HuH-7.5 (cell line): ENCODE measurements around the gene FAM234A.
"Not testable (repeated sequence)": the region's sequence is repeated elsewhere in the genome, so short reads cannot be mapped to it uniquely, and the experiment has no call there.

Experiments used
- DNase-seq: peaks from one replicate; pipeline ENCODE4 v3.0.0; 2011; ENCODE audit warnings: low spot score

Gene FAM234A

GRCh38 chr16:265711-266110, 31.1 kb downstream of the FAM234A start:
- no peak for DNase-seq

DNA sequence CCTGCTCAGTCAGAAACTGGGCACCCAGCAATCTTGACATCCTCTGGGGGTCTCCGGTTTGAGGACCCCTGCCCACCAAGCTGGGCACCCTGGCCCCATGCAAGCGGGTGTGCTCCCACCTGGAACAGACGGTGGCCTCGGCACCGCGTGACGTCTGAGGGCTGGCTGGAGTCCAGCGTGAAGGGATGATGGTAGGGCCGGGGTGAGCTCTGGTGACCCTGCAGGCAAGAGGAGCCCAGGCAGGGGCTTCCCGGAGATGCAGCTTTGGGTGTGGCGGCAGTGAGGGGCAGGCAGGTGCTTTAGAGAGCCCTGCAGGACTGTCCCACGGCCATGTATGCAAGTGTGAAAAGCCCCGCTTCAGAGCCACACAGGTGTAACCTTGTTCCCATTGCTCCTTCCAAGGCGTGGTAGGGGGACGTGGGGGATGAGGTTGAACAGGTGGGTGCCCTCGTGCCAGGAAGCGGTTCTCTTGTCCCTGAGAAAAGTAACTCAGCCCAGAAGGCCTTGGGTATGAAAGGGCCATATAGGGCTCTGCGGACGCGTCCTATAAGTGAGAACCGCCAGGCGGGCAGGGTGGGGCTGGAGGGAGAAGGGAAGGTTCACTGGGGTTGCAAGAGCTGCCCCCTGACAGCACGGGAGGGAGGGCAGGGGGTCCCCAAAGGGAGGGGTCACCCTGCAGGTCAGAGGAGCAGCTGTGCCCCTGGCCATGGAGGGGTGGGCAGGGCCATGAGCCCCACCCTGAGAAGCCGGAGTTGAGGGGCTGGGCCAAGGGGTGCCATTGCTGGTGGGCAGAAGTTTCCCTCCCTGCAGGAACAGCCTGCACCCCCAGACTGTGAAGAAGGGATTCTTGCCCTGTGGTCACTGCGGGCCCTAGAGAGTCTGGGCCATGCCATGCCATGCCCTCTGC, 31.9 kb downstream of the FAM234A start:
- DNase-seq: no peak

- DNase-seq: not testable (repeated sequence)
Observed at GRCh38 chr16:267562-267961, 32.9 kb downstream of the FAM234A start.

- no peak for DNase-seq
Observed at GRCh38 chr16:268141-269053, 33.8 kb downstream of the FAM234A start.

DNA sequence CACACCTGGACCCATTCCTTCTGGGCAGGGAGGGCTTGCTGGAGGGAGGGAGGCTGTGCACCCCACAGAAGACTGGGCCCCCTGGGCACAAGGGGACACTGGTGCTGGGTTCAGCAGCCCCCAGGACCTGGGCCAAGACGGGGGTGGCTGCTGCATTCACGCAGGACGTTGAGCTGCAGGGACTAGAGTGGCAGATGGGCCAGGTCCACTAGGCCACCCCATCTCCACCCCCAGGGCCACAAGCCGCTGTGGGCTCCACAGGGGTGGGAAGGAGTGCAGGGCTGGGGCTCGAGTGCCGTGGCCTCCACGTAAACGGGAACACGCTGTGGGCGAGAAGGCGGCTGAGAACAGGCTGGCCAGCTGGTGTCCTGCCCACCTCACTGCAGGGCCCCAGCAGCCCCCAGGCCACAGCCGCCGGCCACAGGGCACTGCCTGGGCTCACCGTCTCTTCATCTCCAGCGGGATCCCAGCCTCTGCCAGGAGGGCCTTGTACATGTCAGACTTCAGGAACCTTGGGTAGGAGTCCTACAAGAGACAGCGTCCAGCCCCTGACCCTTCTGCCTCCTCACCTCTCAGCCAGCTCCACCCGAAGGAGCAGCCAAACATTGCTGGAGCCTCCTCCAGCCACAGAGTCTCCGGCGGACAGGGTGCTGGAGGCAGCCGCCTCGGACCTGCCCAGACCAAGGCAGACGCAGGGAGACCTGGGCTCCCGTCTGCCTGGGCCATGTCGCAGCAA, 34.6 kb downstream of the FAM234A start:
- DNase-seq: no peak

DNA sequence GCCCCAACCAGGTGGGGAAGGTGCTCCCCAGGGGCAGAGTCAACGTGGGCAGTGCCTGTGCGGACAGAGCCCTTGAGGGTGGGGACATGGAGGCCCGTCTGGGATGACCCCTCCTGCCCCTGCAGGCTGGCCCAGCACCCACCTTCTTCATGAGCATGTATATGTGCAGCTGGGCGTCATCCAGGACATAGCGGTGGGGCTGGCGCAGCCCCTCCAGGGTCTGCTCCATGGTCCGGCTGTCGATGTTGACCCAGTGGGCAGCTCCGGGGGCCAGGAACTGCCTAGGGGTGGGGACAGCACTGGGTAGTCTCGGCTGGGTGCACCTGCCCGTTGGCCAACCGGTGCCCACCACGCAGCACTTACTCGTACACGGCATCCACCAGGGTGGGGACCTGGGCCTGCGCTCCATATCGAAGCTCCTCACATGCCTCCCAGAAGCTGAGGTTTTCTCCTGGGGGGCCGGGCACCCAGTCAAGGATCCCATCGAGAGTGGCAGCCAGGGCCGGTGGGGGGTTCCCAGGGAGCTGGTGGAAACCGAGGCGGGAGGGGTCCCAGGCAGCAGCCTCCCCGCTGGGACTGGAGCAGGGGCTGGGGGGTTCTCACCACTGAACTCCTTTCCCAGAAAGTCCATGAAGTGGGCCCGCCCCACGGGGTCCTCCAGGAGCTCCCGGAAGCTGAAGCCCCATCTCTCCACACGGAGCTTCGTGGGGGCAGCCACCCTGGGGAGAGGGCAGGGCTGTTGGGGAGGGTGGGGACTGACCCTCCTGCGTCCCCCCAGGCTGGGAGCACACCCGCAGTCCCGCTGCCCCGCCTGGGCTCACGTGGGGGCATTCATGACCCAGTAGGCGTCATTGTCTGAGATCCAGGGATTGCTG, 36.0 kb downstream of the FAM234A start:
- no peak for DNase-seq

- DNase-seq: no peak
Observed at GRCh38 chr16:272633-273546, 38.3 kb downstream of the FAM234A start.

- peak; percentile 83 for DNase-seq
Observed at GRCh38 chr16:273547-274421, 39.2 kb downstream of the FAM234A start.

- no peak for DNase-seq
Observed at GRCh38 chr16:275041-275641, 40.5 kb downstream of the FAM234A start.

DNA sequence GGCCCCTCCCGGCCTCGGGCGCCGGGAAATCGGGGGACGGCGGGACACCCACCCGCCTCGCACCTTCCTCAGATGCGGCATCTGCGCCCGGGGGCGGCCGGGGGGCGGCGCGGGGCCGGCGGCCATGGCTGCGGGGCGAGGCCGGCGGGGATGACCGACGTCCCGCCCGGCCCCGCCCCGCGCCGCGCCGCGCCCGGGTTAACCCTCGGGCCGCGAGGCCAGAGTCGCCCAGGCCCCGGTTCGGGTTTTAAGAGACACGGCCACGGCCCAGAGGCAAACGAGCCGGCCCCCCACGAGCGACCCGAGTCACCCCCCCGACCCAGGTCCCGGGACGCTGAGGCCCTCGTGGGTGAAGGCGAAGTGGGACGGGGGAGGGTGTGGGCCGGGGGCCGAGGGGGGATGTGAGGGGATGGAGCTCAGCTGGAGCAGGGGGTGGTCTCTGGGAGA, 41.2 kb downstream of the FAM234A start, which contains the start of gene RGS11:
Gene RGS11 (minus strand): TSS at position 159 of the 447 bp plus-strand sequence. CDS start 33 bp downstream, at position 126.
- no peak for DNase-seq

- DNase-seq: no peak
Observed at GRCh38 chr16:276426-277077, 41.9 kb downstream of the FAM234A start.

GRCh38 chr16:278863-279366, 44.3 kb downstream of the FAM234A start:
- DNase-seq: no peak

GRCh38 chr16:279531-279930, 44.9 kb downstream of the FAM234A start:
- DNase-seq: no peak

DNA sequence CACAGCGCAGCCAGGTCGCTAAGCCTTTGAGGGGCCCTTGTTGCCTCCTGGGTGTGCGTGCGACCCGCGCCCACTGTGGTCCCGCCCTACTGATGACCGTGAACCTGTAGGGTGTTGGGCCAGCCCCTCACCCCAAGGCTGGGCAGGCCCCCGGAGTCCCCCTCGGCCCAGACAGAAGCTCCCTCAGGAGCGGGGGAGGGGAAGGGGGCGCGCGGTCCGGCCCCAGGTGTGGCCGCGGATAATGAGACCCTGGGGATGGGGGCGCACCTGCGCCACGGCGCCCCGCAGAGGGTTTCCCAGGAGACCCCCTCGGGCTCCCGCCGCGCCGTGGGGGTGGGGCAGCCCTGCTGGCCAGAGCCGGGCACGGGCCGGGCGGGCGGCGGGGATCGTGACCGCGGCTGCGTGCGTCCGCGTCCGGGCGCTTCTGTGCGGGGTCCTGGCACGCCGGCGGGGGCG, 45.4 kb downstream of the FAM234A start:
- no peak for DNase-seq

DNA sequence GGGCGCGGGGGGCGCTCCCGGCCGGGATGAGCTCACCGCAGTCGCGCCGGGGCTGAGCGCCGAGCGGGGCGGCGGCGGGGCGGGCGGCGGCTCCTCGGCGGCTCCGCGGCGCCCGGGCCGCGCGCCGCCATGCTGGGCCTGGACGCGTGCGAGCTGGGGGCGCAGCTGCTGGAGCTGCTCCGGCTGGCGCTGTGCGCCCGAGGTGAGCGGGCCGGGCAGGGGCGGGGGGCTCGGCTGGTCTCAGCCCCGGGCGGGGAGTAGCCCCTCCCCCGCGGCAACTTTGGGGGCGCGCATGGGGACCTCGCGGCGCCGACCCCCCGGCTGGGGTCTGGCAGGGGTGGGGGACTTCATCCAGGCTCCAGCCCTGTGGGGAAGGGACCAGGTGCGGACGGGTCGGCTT, 45.9 kb downstream of the FAM234A start, which contains the start of gene ARHGDIG:
Gene ARHGDIG (plus strand): TSS at position 40 of the 400 bp plus-strand sequence. CDS start 90 bp downstream, at position 130.
- DNase-seq: no peak

GRCh38 chr16:280991-281659, 46.5 kb downstream of the FAM234A start:
- no peak for DNase-seq
